ES-I3 (cell line): Measurements from ENCODE around the gene DMRT3.

Experiments
- H3K36me3 ChIP-seq: 2 replicates; pipeline ENCODE4 v1.6.1; 2013; ENCODE audit warnings: mild to moderate bottlenecking, low read length, control low read depth, moderate library complexity; ENCODE audit not compliant: insufficient read depth
- H3K4me1 ChIP-seq: 2 replicates; pipeline ENCODE4 v1.6.1; 2013; ENCODE audit warnings: mild to moderate bottlenecking, control low read depth, low read length; ENCODE audit not compliant: insufficient read depth
- H3K9ac ChIP-seq: 2 replicates; pipeline ENCODE4 v1.6.1; 2013; ENCODE audit warnings: low read depth, mild to moderate bottlenecking, low read length, moderate library complexity
- H3K9me3 ChIP-seq: 2 replicates; pipeline ENCODE4 v1.6.1; 2013; ENCODE audit warnings: mild to moderate bottlenecking, low read length, moderate library complexity; ENCODE audit not compliant: control insufficient read depth, insufficient read depth

DMRT3 gene, protein sequence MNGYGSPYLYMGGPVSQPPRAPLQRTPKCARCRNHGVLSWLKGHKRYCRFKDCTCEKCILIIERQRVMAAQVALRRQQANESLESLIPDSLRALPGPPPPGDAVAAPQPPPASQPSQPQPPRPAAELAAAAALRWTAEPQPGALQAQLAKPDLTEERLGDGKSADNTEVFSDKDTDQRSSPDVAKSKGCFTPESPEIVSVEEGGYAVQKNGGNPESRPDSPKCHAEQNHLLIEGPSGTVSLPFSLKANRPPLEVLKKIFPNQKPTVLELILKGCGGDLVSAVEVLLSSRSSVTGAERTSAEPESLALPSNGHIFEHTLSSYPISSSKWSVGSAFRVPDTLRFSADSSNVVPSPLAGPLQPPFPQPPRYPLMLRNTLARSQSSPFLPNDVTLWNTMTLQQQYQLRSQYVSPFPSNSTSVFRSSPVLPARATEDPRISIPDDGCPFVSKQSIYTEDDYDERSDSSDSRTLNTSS

GRCh38 chr9:976258-976942 lies at the start of gene DMRT3:
Gene DMRT3, plus strand, starts transcription at chr9:976655. Its CDS starts 347 bp downstream, at chr9:977002.
- Histone ChIP-seq H3K9me3 (no peaks in the 10 kb centered on the region), H3K9ac (peak within 1 kb of the TSS; percentile 45; the same call in 1 of the 2 replicates), H3K4me1 (peaks cover 3% of the 10 kb centered on the region; the same call in 1 of the 2 replicates), H3K36me3 (no peaks in the 10 kb centered on the region)

DNA sequence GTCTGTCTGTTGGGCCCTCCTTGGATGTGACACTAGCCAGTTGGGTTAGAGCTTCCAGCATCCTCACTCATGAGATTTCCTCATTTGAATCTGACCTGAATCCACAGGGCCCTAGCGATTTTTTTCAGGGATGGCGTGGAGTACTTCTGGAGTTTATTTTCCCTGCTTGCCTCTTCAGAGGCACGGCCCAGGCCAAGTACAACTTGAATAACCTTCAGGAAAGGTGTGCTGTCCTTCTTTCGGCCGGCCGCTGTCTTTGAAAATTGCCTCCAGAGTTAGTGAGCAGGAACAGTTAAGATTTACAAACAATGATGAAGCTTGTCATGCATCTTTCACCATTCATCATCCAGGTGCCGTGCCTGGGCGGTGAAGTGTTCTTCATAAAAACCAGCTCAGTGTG lies 49.5 kb upstream of the DMRT3 start:
- Histone ChIP-seq H3K9ac (no peak overlapping the region), H3K9me3 (no peaks in the 10 kb centered on the region), H3K36me3 (no peaks in the 10 kb centered on the region), H3K4me1 (no peaks in the 10 kb centered on the region)

DNA sequence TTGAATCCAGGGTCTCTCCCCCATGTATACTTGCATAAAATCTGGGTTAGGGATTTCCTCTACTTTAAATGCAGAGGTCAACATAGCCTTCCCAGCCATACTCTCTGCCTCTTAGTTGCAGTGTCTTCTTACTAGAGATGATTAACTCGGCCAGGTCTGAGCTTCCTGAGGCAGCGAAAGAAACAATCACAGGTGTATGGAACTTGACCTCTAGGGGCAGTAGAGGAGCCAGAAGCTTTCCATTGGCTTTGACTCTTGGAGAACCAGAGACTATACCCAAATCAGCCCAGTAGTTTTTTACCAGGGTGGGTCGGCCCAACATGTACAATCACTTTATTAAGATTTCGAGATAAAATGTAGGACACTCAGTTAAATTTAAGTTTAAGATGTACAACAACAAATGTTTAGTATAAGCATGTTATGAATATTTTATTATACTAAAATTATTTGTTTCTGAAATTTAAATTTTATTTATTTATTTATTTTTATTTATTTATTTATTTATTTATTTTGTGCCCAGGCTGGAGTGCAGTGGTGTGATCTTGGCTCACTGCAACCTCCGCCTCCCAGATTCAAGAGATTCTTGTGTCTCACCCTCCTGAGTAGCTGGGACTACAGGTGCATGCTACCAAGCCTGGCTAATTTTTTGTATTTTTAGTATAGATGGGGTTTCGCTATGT lies 48.0 kb upstream of the DMRT3 start:
- no peaks in the 10 kb centered on the region for H3K9me3 ChIP-seq
- no peaks in the 10 kb centered on the region for H3K36me3 ChIP-seq
- H3K4me1 ChIP-seq, result no peaks in the 10 kb centered on the region
- H3K9ac ChIP-seq, result no peak overlapping the region

DNA sequence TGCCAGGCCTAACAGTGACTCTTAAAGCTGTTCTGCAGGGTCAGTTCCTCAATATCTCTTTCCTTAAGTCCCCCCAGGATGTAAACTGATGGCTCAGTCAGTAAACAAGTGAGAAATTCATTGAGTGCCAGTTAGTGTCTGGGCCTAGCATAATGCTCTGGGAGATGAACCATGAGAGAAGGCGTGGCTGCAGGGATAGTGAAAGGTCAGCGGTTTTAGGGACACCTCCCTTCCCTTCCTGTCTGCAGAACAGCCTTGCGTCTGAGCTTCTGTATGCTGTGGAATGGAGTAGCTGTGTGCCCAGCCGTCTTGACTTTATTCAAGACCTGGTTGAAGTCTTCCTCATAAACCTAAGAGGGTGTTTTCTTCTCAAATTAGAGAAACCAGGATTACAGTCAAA lies 46.7 kb upstream of the DMRT3 start:
- Histone ChIP-seq H3K9me3 (no peaks in the 10 kb centered on the region), H3K4me1 (no peaks in the 10 kb centered on the region), H3K9ac (no peak overlapping the region), H3K36me3 (no peaks in the 10 kb centered on the region)

- Histone ChIP-seq H3K9ac (no peak overlapping the region), H3K4me1 (no peaks in the 10 kb centered on the region), H3K9me3 (no peaks in the 10 kb centered on the region; the same call in 1 of the 2 replicates), H3K36me3 (no peaks in the 10 kb centered on the region)
These were observed 43.1 kb upstream of the DMRT3 start for GRCh38 chr9:933356-933755.

GRCh38 chr9:935348-935965 lies 41.0 kb upstream of the DMRT3 start:
- Histone ChIP-seq H3K9me3 (peaks cover 9% of the 10 kb centered on the region; the same call in 1 of the 2 replicates), H3K36me3 (no peaks in the 10 kb centered on the region), H3K4me1 (no peaks in the 10 kb centered on the region), H3K9ac (no peak overlapping the region)

- H3K36me3 ChIP-seq, result no peaks in the 10 kb centered on the region
- H3K4me1 ChIP-seq, result peaks cover 8% of the 10 kb centered on the region; the same call in 1 of the 2 replicates
These were observed 33.5 kb upstream of the DMRT3 start for GRCh38 chr9:942805-943580.

GRCh38 chr9:947985-948384 lies 28.5 kb upstream of the DMRT3 start:
- no peaks in the 10 kb centered on the region for H3K36me3 ChIP-seq
- peaks cover 5% of the 10 kb centered on the region; the same call in 1 of the 2 replicates for H3K4me1 ChIP-seq
- no peaks in the 10 kb centered on the region for H3K9me3 ChIP-seq
- no peak overlapping the region for H3K9ac ChIP-seq

More at GRCh38 chr9:942805-943580, 33.5 kb upstream of the DMRT3 start:
- H3K9me3 ChIP-seq, result peaks cover 9% of the 10 kb centered on the region; the same call in 1 of the 2 replicates
- no peak overlapping the region for H3K9ac ChIP-seq

GRCh38 chr9:948497-948896 lies 28.0 kb upstream of the DMRT3 start:
- H3K36me3 ChIP-seq, result no peaks in the 10 kb centered on the region
- H3K9ac ChIP-seq, result no peak overlapping the region
- no peaks in the 10 kb centered on the region for H3K4me1 ChIP-seq
- no peaks in the 10 kb centered on the region for H3K9me3 ChIP-seq

- no peaks in the 10 kb centered on the region for H3K9me3 ChIP-seq
- H3K4me1 ChIP-seq, result no peaks in the 10 kb centered on the region
- H3K9ac ChIP-seq, result no peak overlapping the region
- no peaks in the 10 kb centered on the region for H3K36me3 ChIP-seq
These were observed 26.3 kb upstream of the DMRT3 start for GRCh38 chr9:950139-950538.

DNA sequence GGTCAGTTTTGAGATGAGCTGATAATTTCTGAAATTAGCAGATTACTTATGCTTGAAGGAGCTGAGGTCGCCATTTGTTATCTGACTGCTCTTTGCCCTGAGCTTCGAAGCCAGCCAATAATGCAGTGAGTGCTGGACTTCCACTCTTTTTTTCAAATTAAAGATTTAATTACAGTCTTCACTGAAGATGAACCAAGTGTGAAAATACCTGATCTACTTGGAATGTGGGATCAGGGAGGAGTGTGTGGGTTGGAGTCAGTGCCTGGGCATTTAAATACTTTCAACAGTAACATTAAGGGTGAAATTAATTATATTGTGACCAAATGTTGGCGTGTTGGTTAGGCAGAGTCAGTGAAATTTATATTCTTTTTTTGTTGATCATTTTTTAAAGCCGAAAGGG lies 23.9 kb upstream of the DMRT3 start:
- Histone ChIP-seq H3K9ac (no peak overlapping the region), H3K36me3 (no peaks in the 10 kb centered on the region), H3K9me3 (no peaks in the 10 kb centered on the region), H3K4me1 (no peaks in the 10 kb centered on the region)

DNA sequence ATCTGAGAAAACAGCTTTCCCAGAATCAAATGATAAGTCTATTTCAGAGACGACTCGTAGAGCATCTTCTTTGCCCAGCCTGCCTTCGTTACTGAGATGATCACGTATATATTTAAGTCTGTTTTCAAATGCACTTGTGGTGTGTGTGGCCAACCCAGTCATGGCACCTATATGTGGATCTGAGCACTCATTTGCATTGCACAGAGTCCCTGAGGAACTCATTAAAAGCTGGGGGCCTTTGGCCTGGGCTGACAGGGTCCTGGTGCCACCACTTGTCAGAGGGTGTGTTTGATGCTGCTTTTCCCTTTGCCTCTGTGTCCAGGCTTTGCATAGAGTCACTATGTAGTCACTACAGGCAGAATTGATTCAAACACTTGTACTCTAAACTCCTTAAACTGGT lies 17.4 kb upstream of the DMRT3 start:
- H3K9me3 ChIP-seq, result no peaks in the 10 kb centered on the region
- no peaks in the 10 kb centered on the region for H3K4me1 ChIP-seq
- H3K9ac ChIP-seq, result no peak overlapping the region
- H3K36me3 ChIP-seq, result no peaks in the 10 kb centered on the region

DNA sequence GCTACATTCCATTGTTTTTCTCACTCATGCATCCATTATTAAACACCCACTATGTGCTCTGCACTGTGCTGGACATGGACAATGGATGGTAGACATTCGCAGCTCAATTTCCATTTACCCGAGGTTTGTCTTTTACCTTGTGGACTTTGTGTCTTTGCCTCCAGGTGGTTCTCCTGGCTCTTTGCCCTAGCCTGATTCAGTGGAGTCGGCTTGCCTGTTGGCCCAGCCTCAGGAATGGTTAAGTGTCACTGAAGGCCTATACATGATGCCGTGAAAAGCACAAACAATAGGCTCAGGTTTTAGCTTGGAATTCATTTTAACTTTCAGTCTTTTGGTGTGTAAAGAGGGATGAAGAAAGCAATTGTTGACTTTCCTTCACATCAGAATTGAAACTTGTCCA lies 16.5 kb upstream of the DMRT3 start:
- Histone ChIP-seq H3K4me1 (no peaks in the 10 kb centered on the region), H3K9me3 (no peaks in the 10 kb centered on the region), H3K36me3 (no peaks in the 10 kb centered on the region), H3K9ac (no peak overlapping the region)
